Activated T-helper 1 cell treated with Interleukin-2 at 50 U/mL for 16 hours (primary cell): ENCODE results near the gene TNFRSF14.
A peak's percentile ranks its signal among the peaks of the same experiment; 100 is the strongest.
"Not testable (repeated sequence)": the region's sequence is repeated elsewhere in the genome, so short reads cannot be mapped to it uniquely, and the experiment has no call there.

Experiments
- DNase-seq: peaks from one replicate; pipeline ENCODE4 v3.0.0-alpha.2; 2020; ENCODE audit warnings: low read depth

TNFRSF14 gene

DNA sequence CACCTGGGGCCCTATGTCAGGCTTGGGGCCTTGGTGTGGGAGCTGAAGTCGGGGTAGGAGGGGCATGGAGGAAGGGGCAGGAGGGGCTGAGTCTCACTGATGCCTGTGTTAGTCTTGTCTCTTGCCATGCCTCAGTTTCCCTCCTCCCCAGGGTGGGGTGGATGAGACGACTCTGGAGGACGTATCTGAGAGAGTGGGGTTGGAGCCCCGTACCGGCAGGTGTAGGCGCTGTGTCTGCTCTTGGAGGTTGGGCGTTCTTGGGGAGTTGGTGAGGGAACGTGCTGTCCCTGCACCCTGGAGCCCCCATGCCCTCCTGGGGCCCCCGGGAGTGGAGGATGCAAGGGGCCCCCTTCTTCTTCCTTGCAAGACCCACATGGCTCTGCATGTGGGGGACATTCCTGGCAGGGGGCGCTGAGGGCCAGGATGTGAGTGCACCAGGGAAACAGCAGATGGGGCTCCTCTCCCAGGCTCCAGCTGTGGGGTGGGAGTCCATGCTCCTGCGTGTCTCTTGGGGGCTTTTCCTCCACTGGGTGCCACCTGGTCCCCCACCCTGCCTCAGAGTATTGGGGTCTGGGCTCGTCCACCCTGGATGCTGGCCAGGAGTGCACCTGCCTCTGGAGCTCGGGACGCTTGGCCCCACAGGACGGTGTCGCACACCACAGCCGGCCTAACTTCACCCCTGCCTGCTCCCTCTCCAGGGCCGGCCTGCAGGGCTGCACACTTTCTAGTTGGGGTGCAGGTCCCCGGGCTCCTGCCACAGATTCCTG lies 1.4 kb upstream of the TNFRSF14 start:
- no peak for DNase-seq

GRCh38 chr1:2555634-2556276 lies 416 bp upstream of the TNFRSF14 start:
- DNase-seq, result peak; percentile 51

DNA sequence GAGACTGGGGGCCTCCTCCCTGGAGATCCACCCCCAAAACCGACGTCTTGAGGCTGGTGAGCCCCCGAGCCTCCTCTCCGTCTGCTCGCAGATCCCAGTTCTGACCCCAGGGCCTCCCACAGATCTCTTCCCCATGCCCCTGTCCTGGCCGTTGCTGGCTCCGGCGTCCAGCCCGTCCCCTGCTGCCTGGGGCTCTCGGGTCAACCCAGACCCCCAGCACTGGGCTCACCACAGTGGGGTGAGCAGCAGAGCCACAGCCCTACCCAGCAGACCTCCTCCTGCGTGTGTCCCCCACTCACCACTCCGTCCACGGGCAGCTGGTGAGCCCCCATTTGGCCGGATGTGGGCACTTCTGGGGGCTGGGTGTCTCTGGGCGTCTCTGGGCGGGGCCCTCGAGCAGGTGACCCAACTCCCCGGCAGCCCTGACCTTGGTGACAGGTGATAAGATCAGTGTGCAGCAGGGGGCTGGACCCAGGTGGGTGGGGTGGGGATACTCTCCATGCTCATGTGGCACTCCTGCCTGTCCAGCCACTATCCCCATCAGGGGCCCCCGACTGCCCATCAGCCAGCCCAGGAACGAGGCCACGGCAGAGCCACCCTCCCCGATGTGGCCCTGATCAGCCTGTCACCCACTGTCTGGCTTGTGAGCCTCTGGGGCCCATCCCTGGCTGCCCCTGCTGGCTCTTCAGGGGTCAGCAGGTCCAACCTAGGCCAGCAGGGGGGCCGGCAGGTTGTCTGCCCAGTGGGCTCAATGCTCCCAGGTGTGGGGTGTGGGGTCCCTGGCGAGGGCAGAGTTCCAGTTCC lies 709 bp downstream of the TNFRSF14 start:
- DNase-seq, result no peak

- DNase-seq, result no peak
Measured at GRCh38 chr1:2557482-2558400, 1.6 kb downstream of the TNFRSF14 start.

DNA sequence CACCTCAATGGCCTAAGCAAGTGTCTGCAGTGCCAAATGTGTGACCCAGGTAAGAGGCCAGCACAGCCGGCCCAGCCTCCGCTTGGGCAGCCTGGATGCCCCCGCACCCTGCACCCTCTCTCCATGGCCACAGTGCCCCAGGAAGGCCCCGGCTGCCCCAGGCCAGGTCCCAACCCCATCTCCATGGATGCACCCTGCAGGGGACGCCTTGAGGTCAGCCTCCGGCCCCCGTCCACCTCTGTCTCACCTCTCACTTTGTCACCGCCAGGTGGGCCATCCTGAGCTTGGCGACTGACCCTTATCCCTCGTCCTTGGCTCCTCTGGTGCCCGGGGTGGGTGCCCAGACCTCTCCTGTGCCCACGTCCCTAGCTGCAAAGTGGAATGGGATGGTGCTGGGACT lies 2.2 kb downstream of the TNFRSF14 start:
- no peak for DNase-seq

DNA sequence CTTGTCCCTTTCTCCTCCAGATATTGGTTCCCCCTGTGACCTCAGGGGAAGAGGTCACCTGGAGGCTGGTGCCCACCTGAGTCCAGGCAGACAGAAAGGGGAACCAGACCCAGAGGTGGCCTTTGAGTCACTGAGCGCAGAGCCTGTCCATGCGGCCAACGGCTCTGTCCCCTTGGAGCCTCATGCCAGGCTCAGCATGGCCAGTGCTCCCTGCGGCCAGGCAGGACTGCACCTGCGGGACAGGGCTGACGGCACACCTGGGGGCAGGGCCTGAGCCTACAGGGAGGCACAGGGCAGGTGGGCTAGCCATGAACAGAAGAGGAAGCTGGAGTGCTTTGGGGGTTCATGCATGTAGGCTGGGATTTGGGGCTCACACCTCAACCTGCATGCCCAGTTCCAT lies 2.7 kb downstream of the TNFRSF14 start:
- DNase-seq, result no peak

DNA sequence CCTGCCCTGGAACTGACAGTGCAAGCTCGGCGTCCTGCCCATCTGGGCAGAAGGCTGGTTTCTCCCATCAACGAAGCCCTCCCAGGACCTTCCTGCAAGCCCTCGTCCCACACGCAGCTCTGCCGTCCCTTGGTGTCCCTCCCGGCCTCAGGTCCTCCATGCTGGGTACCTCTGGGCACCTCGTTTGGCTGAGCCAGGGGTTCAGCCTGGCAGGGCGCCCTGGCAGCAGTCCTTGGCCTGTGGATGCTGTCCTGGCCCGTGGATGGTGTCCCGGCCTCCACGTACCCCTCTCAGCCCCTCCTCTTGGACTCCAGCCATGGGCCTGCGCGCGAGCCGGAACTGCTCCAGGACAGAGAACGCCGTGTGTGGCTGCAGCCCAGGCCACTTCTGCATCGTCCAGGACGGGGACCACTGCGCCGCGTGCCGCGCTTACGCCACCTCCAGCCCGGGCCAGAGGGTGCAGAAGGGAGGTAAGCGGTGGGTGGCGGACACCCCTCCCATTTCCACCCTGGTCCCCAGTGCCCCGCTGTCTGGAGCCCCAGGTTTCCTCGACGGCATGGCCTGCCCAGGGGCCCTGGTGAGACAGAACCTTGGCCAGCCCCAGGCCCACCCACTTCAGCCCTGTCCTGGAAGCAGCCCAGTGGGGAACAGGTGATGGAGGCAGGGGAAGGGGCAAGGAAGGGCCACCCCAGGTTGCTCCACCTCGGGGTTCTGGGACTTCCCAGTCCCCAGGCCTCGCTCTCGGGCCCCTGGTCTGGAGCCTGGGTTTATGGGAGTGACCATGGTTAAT lies 3.5 kb downstream of the TNFRSF14 start:
- no peak for DNase-seq

GRCh38 chr1:2560299-2561073 lies 4.3 kb downstream of the TNFRSF14 start:
- no peak for DNase-seq

DNA sequence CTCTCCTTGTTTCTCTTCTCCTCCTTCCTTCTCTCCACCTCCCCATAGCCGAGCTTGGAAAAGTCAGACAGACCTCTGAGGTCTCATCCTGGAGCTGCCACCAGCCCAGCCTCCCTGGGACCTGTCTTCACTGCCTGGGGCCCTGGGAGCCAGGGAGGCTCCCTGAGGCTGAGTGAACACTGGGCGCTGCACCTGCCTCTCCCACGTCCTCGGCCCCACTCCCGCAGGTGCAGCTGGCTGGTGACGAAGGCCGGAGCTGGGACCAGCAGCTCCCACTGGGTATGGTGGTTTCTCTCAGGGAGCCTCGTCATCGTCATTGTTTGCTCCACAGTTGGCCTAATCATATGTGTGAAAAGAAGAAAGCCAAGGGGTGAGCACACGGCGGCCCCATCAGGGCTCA lies 5.3 kb downstream of the TNFRSF14 start:
- DNase-seq, result no peak

DNA sequence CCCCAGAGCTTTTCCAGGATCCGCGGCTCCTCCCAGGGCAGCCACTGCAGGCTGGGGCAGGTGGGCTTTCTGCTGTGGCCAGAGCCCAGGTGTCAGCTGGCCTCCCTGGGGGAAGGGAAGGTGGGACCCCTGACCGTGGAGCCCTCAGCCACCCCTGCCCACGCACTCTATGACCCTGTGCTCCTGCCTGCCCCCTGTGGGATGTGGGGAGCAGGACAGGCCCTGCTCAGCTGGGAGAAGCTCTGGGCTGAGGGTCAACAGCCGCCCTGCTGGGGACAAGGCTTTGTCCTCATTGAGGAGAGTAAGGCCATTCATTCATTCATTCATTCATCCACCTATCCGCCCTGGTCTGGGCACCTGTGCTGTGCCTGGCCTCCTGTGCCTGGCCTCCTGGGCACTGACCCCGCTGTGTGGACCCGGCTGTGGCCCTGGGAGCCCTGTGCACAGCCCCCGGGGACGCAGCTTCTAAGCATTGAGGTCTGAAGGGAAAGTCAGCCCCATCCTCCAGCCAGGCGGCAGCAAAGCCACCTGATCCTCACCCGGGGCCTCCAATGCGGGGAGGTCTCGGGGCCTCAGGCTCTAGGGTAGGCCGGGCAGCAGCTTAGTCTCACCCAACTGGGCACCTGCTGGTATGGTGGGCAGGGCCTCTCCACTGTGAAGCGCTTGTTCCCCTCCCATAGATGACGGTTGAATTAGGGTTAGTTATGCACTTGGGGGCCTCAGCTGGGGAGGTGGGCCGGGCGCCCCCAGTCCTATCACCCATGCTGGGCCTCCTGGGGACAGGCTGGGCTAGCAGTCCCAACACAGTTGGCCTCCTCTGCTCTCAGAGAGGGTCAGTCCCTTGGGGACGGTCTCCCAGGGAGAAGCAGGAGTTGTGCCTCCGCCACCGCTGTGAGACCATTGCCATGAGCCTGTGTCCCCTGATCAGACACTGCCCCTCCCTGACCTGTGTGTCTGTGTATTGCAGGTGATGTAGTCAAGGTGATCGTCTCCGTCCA lies 6.0 kb downstream of the TNFRSF14 start:
- no peak for DNase-seq

DNA sequence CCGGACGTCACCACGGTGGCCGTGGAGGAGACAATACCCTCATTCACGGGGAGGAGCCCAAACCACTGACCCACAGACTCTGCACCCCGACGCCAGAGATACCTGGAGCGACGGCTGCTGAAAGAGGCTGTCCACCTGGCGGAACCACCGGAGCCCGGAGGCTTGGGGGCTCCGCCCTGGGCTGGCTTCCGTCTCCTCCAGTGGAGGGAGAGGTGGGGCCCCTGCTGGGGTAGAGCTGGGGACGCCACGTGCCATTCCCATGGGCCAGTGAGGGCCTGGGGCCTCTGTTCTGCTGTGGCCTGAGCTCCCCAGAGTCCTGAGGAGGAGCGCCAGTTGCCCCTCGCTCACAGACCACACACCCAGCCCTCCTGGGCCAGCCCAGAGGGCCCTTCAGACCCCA lies 7.0 kb downstream of the TNFRSF14 start:
- no peak for DNase-seq

DNA sequence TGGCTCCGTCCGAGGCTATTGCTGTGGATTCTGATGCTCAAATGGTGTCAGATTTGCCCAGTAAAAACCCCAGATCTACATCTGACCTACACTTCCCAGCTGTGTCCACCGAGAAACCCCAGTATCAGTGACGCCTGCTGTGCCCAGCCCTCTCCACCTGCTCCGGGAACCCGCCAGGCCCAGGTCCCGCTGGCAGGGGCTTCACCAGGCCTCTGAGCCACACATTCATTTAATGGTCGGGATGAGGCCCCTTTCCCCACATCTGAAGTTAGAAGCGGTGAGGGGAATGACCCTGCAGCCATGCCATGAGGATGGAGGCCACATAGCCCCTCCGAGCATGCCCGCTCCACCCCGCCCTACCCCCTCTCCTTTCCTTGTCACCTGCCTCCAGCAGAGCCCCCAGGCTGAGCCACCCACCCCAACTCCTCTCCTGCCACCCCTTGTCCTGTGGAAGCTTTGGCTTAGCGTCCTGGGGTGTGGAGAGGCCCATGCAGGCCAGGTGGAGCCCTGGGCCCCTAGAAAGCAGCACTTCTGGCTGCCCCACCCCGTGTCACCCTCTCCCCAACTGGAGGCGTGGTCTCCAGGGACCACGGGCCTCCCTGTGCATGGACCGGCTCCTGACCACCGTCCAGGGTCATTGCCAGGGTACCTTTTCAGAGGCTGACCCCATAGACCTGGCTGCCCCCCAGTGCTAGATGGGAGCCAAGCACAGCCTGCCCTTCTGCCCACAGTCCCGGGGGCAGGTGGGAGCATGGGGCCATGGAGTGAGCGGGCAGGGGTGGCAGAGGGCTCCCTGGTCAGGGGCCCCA lies 8.0 kb downstream of the TNFRSF14 start:
- DNase-seq, result no peak

- no peak for DNase-seq
Measured at GRCh38 chr1:2564815-2565374, 8.7 kb downstream of the TNFRSF14 start.

- DNase-seq, result no peak
Measured at GRCh38 chr1:2566101-2567045, 10.2 kb downstream of the TNFRSF14 start.

DNA sequence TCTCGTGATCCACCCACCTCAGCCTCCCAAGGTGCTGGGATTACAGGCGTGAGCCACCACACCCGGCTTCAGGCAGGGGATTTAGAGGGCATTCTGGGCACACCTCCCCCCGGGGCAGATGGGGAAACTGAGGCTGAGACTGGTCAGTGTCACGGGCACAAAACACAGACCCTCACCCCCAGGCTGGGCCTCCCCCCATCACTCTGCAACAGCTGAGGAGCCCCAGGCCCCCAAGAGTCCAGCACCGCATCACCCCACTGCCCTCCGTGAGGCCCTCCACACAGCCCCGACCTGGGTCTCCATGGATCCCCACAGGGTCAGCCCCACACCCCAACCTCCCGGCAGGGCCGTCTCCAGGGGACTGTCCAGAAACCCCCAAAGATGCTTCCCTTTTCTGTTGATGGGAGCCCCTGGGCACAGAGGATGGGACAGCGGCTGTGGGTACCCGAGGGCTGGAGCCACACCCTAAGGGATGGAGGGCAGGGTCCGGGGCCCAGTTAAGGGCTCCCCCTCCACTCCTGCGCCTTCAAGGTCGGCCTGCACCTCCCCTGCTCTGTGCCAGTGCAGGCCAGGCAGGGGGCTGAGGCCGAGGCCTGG lies 11.0 kb downstream of the TNFRSF14 start:
- DNase-seq, result no peak

DNA sequence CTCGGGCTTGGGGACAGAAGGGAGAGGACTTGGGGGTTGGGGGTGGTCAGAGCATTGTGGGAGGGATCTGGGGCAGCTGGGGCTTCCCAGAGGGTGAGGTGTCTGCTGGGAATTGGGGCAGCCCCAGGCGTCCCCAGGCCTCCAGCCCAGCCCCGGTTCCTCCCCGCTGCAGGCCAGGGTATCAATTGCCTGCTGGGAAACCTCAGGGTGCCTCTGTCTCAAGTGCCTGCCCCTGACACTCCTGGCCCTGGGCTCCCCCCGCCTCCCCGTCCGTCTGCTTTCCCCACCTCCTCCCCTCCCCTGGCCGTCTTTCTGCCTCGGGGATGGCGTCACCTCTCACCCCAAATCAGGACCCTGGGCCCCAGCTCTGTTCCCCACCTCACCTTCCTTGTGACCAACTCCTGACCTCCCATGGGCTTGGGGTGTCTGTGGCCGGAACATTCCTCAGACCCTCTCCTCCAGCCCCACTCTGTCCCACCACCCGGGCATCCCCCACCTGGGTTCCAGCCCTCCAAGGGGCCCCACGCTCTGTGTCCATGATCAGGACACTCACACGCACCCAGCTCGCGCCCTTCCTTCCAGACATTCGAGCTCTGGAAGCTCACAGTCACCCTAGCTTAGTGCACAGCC lies 12.1 kb downstream of the TNFRSF14 start:
- not testable (repeated sequence) for DNase-seq
